Right lobe of liver (tissue), 6 donors: Measurements from ENCODE around the gene ADD2. TPM values are rescaled to one million over a fixed set of nuclear protein-coding genes. Genes with fewer than 3 reads are reported as not detected.

Experiments
- ATAC-seq, 4 donors: fragments of 200-7000 bp; cut with Tn5 transposase; one replicate each; pipeline ENCODE4 v1.9.1; 2020; ENCODE audit warnings: mild to moderate bottlenecking in 4 of 4, moderate library complexity in 4 of 4
- DNase-seq, 3 donors: peaks; one replicate each; pipeline ENCODE4 v3.0.0-alpha.2; 2020
- H3K27ac ChIP-seq, 3 donors: fragments of 200-600 bp; one replicate each; pipeline ENCODE4 v1.8.0; 2022
- H3K27me3 ChIP-seq, 2 donors: fragments of 200-600 bp; one replicate each; pipeline ENCODE4 v1.8.0; 2022
- H3K36me3 ChIP-seq, 4 donors: fragments of 200-600 bp; sonication (generic) in 1 of 4; one replicate each; pipeline versions ENCODE4 v1.5.1 to v1.8.0; 2017 to 2022; ENCODE audit warnings: control low read depth in 1 of 4
- H3K4me1 ChIP-seq, 4 donors: fragments of 200-600 bp; sonication (generic) in 1 of 4; one replicate each; pipeline versions ENCODE4 v1.5.1 to v1.8.0; 2017 to 2022; ENCODE audit warnings: control low read depth in 1 of 4
- H3K4me3 ChIP-seq, 3 donors: fragments of 200-600 bp; one replicate each; pipeline ENCODE4 v1.8.0; 2022
- H3K9me3 ChIP-seq, 4 donors: fragments of 200-600 bp; sonication (generic) in 1 of 4; one replicate each; pipeline versions ENCODE4 v1.5.1 to v1.8.0; 2017 to 2022; ENCODE audit warnings: control low read depth in 1 of 4
- POLR2A ChIP-seq: fragments of 450-650 bp; IDR thresholded peaks from one replicate; pipeline ENCODE4 v1.6.1; 2017; ENCODE audit warnings: antibody characterized with exemption, mild to moderate bottlenecking
- WGBS: methylation state at CpG from one replicate; pipeline ENCODE4 v1.1.6; 2018; ENCODE audit warnings: low coverage, low lambda C conversion rate; ENCODE audit not compliant: insufficient coverage; ENCODE audit errors: missing lambda C conversion rate; 5-methylcytosine and 5-hydroxymethylcytosine counted together
- intact Hi-C, 2 donors: fragments of 100-400 bp; cut with DNase I; formaldehyde crosslinking; loops; one replicate each; pipeline versions ENCODE4 v1.11.2 to v1.14.1; 2022
- total RNA-seq, 6 experiments: library from RNA; depleted of rRNA in 2 of 6; stranded (reverse); fragments of >200 nt in 2 of 6; fragmentation: NEBNext Ultra II Directional in 3 of 6; extraction: Animal tissue kit (Norgen Biotek cat#: 25700) in 3 of 6; gene quantifications; one replicate each; pipeline versions ENCODE4 v1.1.0 to v1.2.4, GENCODE V29; 2016 to 2023
- TF ChIP-seq, protein P1 (sequence below), 4 donors: fragments of 200-600 bp in 3 of 4; fragments of 450-650 bp in 1 of 4; IDR thresholded peaks; one replicate each; pipeline versions ENCODE4 v1.5.1 to v1.8.0; 2016 to 2022; ENCODE audit warnings: antibody characterized with exemption in 4 of 4, mild to moderate bottlenecking in 2 of 4
- donor health status: DM: no; HTN: yes; CAD: no.
- donor health status: DM: no; HTN: no; CAD: no.
- donor health status: DM: no; HTN: no; CAD: no.
- donor health status: DM: no; HTN: yes; CAD: no.
- donor health status: DM: no; HTN: yes; CAD: no.

Gene ADD2
- total RNA-seq, 6 experiments from 2014 or later: under 0.01 to 1.00 (median 0.14) TPM; not detected in 1

DNA sequence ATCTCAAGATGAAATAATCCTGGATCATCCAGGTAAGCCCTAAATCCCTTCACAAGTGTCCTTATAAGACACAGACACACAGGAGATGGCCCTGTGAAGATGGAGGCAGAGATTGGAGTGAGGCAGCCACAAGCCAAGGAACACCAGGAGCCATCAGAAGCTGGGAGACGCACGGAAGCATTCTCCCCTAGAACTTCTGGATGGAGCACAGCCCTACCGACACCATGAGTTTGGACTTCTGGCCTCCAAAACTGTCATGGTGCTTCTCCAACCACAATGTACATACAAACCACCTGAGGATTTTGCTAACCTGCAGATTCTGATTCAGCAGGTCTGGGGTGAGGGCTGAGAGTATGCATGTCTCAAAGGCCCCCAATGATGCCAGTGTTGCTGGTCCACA is 42.5 kb downstream of the ADD2 start:
- no peak for TF ChIP-seq POLR2A
- TF ChIP-seq, protein P1, sequence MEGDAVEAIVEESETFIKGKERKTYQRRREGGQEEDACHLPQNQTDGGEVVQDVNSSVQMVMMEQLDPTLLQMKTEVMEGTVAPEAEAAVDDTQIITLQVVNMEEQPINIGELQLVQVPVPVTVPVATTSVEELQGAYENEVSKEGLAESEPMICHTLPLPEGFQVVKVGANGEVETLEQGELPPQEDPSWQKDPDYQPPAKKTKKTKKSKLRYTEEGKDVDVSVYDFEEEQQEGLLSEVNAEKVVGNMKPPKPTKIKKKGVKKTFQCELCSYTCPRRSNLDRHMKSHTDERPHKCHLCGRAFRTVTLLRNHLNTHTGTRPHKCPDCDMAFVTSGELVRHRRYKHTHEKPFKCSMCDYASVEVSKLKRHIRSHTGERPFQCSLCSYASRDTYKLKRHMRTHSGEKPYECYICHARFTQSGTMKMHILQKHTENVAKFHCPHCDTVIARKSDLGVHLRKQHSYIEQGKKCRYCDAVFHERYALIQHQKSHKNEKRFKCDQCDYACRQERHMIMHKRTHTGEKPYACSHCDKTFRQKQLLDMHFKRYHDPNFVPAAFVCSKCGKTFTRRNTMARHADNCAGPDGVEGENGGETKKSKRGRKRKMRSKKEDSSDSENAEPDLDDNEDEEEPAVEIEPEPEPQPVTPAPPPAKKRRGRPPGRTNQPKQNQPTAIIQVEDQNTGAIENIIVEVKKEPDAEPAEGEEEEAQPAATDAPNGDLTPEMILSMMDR (IDR thresholded peaks at IDR 0.05): no peak
- 100% methylated on average over 1 of the region's 3 CpGs for WGBS
- intact Hi-C loops: no loop called here

DNA sequence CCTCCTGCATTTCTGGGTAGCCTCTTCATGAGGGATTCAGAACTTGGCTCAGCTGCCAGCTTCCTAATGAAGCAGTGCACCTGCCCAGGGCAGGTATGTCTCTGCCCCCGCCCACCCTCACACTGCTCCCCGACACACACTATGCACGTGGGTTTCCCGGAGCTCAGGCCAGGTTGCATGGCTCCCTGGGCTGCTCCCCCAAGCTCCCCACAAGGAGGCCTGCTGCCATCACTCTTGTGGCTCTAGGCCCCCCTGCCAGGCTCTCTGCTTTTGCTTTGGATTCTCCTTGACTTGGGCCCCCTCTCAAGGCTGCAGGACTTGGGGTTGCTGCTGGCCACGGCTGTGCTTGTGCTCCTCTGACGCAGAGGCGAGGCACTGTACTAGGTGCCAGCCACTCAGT is 43.6 kb downstream of the ADD2 start:
- Histone ChIP-seq H3K4me3 (no peak overlapping the region), H3K27ac (no peak overlapping the region), H3K27me3 (no peaks in the 10 kb centered on the region), H3K9me3 (no peaks in the 10 kb centered on the region), H3K4me1 (no peaks in the 10 kb centered on the region), H3K36me3 (no peaks in the 10 kb centered on the region)
- DNase-seq (no peak), ATAC-seq (peak in 1 of 4 donors; percentile 33)
- no peak for TF ChIP-seq POLR2A
- TF ChIP-seq, protein P1 (IDR thresholded peaks at IDR 0.05): no peak
- 60% methylated on average over 1 of the region's 7 CpGs for WGBS
- intact Hi-C loops: no loop called here

More for the DNA sequence above, 42.5 kb downstream of the ADD2 start:
- no peaks in the 10 kb centered on the region for H3K9me3 ChIP-seq
- ATAC-seq (no peak), DNase-seq (no peak)
- no peak overlapping the region for H3K4me3 ChIP-seq
- no peaks in the 10 kb centered on the region for H3K4me1 ChIP-seq
- no peak overlapping the region for H3K27ac ChIP-seq
- H3K36me3 ChIP-seq: no peaks in the 10 kb centered on the region
- no peaks in the 10 kb centered on the region for H3K27me3 ChIP-seq

DNA sequence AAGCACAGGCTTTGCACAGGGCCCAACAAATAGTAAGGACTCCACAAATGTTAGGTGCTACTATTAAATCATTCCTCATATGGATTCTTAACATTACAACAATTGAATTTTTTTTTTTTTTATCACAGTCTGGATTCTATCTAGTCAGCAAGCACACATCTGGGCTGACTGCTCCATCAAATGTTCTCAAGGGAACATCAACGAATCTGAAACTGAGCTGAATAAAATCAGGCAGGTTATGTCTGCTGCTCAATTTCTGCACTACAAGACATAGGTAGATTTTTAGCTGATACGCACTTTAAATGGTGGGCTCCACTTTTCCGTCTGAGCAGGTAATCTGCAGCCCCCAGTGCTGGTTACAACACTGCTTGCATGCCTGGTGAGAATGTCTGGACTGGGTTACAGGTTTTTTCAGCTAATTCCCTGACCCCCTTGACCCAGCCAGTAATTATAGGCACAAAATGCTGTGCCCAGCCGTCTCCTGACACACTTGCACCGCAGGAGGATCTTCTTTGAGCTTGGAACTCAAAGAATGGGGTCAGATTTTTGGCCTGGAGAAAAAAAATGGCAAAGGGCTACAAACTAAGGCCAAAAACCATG is 44.6 kb downstream of the ADD2 start:
- WGBS: 66% methylated on average over 5 of the region's 5 CpGs
- DNase-seq (no peak), ATAC-seq (no peak)
- intact Hi-C loops: no loop called here
- Histone ChIP-seq H3K9me3 (no peaks in the 10 kb centered on the region), H3K27me3 (no peaks in the 10 kb centered on the region), H3K4me3 (no peak overlapping the region), H3K36me3 (no peaks in the 10 kb centered on the region), H3K4me1 (no peaks in the 10 kb centered on the region), H3K27ac (no peak overlapping the region)
- TF ChIP-seq, protein P1 (IDR thresholded peaks at IDR 0.05): no peak
- TF ChIP-seq POLR2A: no peak

DNA sequence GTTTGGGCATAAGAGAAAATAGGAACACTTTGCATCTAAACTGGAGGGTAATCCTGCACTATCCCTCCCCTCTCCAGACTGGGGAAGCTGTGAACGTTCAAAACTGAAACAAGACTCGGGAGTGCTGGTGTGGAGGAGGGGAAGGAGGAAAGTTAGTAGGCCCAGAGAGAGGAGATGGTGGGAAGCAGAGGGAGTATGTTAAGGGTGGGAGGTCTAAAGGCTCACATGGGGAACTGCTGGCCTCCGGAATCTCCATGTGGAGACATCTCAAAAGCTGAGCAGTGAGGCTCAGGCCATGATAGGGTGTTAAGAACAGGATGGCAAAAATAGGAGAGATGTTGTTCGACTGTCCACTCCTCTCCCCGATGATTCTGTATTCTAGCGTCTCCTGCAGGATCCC is 47.9 kb downstream of the ADD2 start:
- 54% methylated on average over 3 of the region's 6 CpGs for WGBS
- no peaks in the 10 kb centered on the region for H3K9me3 ChIP-seq
- H3K27me3 ChIP-seq: no peaks in the 10 kb centered on the region
- DNase-seq (no peak), ATAC-seq (no peak)
- H3K27ac ChIP-seq: no peak overlapping the region
- TF ChIP-seq, protein P1 (IDR thresholded peaks at IDR 0.05): no peak
- no peak for TF ChIP-seq POLR2A
- H3K36me3 ChIP-seq: no peaks in the 10 kb centered on the region
- H3K4me3 ChIP-seq: no peak overlapping the region
- intact Hi-C loops: no loop called here
- H3K4me1 ChIP-seq: no peaks in the 10 kb centered on the region
